GM18519 (cell line): ENCODE data around the gene HHAT.

Source experiments
- ATAC-seq: cut with Tn5 transposase; IDR thresholded peaks from one replicate; pipeline ENCODE4 v1.9.1; 2021; ENCODE audit warnings: mild to moderate bottlenecking, moderate library complexity; ENCODE audit not compliant: unreplicated experiment, low FRiP score

Gene HHAT

GRCh38 chr1:210313046-210313595 lies 15.6 kb upstream of the HHAT start:
- no peak for ATAC-seq

GRCh38 chr1:210313921-210314320 lies 14.8 kb upstream of the HHAT start:
- ATAC-seq: no peak

- no peak for ATAC-seq
Observed at GRCh38 chr1:210315529-210315928, 13.2 kb upstream of the HHAT start.

GRCh38 chr1:210321131-210321530 lies 7.6 kb upstream of the HHAT start:
- ATAC-seq: no peak

GRCh38 chr1:210321552-210321951 lies 7.2 kb upstream of the HHAT start:
- ATAC-seq: no peak

- peak; percentile 38 for ATAC-seq
Observed at GRCh38 chr1:210323957-210324356, 4.7 kb upstream of the HHAT start.

GRCh38 chr1:210325026-210325670 lies 3.6 kb upstream of the HHAT start:
- no peak for ATAC-seq

GRCh38 chr1:210328032-210328745 lies 513 bp upstream of the HHAT start:
- ATAC-seq: no peak

GRCh38 chr1:210330279-210330866 lies 1.7 kb downstream of the HHAT start:
- no peak for ATAC-seq

- no peak for ATAC-seq
Observed at GRCh38 chr1:210332233-210332632, 3.5 kb downstream of the HHAT start.

- peak; percentile 74 for ATAC-seq
Observed at GRCh38 chr1:210332719-210333398, 4.2 kb downstream of the HHAT start.

GRCh38 chr1:210335001-210335400 lies 6.3 kb downstream of the HHAT start:
- no peak for ATAC-seq

- no peak for ATAC-seq
Observed at GRCh38 chr1:210336362-210336761, 7.7 kb downstream of the HHAT start.

GRCh38 chr1:210339500-210339899 lies 10.8 kb downstream of the HHAT start:
- no peak for ATAC-seq

GRCh38 chr1:210340311-210340710 lies 11.6 kb downstream of the HHAT start:
- ATAC-seq: no peak

GRCh38 chr1:210340841-210341240 lies 12.1 kb downstream of the HHAT start:
- no peak for ATAC-seq

GRCh38 chr1:210342986-210343780 lies 14.5 kb downstream of the HHAT start:
- peak; percentile 36 for ATAC-seq

- no peak for ATAC-seq
Observed at GRCh38 chr1:210344706-210345105, 16.0 kb downstream of the HHAT start.

- peak; percentile 45 for ATAC-seq
Observed at GRCh38 chr1:210347112-210347511, 18.4 kb downstream of the HHAT start.

- ATAC-seq: no peak
Observed at GRCh38 chr1:210351496-210351895, 22.8 kb downstream of the HHAT start.
